ENCODE results near the gene CEACAM16.

DNA sequence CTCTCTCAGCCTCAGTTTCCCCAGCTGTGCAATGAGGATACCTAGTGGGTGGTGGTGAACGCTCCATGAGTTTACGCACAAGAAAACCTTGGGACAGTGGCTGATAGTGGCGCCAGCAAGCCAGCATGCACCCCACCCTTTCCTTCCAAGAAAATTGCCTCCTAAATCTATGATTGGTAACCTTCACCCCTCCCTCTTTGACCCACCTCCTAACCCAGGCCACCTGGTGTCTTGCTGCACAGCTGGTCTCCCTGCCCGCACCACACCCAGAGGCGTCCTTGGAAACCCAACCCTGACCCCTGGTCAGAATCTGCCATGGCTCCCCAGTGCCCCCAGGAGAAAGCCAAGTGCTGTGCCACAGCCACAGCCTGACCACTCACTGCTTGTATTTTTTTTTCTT lies 26.7 kb downstream of the CEACAM16 start:
- no peak for TF ChIP-seq SIN3A (IDR thresholded peaks at IDR 0.05; ENCODE audit: borderline replicate concordance, insufficient read depth, low read length)
- no peak for TF ChIP-seq POLR2AphosphoS5 (IDR thresholded peaks at IDR 0.05; ENCODE audit: low read depth, low read length)
- TF ChIP-seq TAF1 (IDR thresholded peaks at IDR 0.05; ENCODE audit: borderline replicate concordance, insufficient read depth, low read length), result no peak

Measured in PFSK-1 (cell line).